GM12892 (cell line): Measurements from ENCODE around the gene PPIL1.

Experiments used
- POLR2A ChIP-seq: IDR thresholded peaks from 2 replicates; pipeline ENCODE4 v1.6.1; 2011; ENCODE audit warnings: low read depth, low read length, control low read depth
- POLR2AphosphoS5 ChIP-seq: IDR thresholded peaks from 2 replicates; pipeline ENCODE4 v1.6.1; 2011; ENCODE audit warnings: low read depth, low read length, control low read depth
- TAF1 ChIP-seq: IDR thresholded peaks from 2 replicates; pipeline ENCODE4 v1.6.1; 2011; ENCODE audit warnings: low read depth, mild to moderate bottlenecking, control low read depth, low read length, borderline replicate concordance

- no peak for TF ChIP-seq POLR2AphosphoS5
- TF ChIP-seq POLR2A, result no peak
- no peak for TF ChIP-seq TAF1
Observed at GRCh38 chr6:36805096-36805797, 69.4 kb downstream of the PPIL1 start.
